GM19468 (cell line): ENCODE data around the gene DNAH8.

ENCODE experiments used
- ATAC-seq: cut with Tn5 transposase; IDR thresholded peaks from one replicate; pipeline ENCODE4 v1.9.1; 2021; ENCODE audit warnings: mild to moderate bottlenecking, moderate library complexity, moderate number of reproducible peaks; ENCODE audit not compliant: unreplicated experiment; ENCODE audit errors: extremely low read depth

DNAH8 gene

GRCh38 chr6:38815250-38815649 lies 100.1 kb downstream of the DNAH8 start:
- ATAC-seq: no peak

GRCh38 chr6:38818691-38819090 lies 103.6 kb downstream of the DNAH8 start:
- no peak for ATAC-seq

GRCh38 chr6:38822963-38823362 lies 107.9 kb downstream of the DNAH8 start:
- ATAC-seq: no peak

- ATAC-seq: no peak
These were observed 109.3 kb downstream of the DNAH8 start for GRCh38 chr6:38824243-38824894.

GRCh38 chr6:38827024-38827423 lies 111.9 kb downstream of the DNAH8 start:
- ATAC-seq: no peak

GRCh38 chr6:38831865-38832264 lies 116.8 kb downstream of the DNAH8 start:
- no peak for ATAC-seq

- ATAC-seq: no peak
These were observed 118.2 kb downstream of the DNAH8 start for GRCh38 chr6:38833320-38833719.

GRCh38 chr6:38836585-38836984 lies 121.5 kb downstream of the DNAH8 start:
- no peak for ATAC-seq

- ATAC-seq: no peak
These were observed 122.0 kb downstream of the DNAH8 start for GRCh38 chr6:38837101-38837500.

GRCh38 chr6:38843798-38844197 lies 128.7 kb downstream of the DNAH8 start:
- ATAC-seq: no peak

GRCh38 chr6:38845931-38846330 lies 130.8 kb downstream of the DNAH8 start:
- no peak for ATAC-seq

GRCh38 chr6:38846361-38846760 lies 131.2 kb downstream of the DNAH8 start:
- no peak for ATAC-seq

- no peak for ATAC-seq
These were observed 131.7 kb downstream of the DNAH8 start for GRCh38 chr6:38846844-38847243.

GRCh38 chr6:38847497-38847896 lies 132.4 kb downstream of the DNAH8 start:
- ATAC-seq: no peak

GRCh38 chr6:38848760-38849159 lies 133.6 kb downstream of the DNAH8 start:
- ATAC-seq: no peak

GRCh38 chr6:38852215-38852614 lies 137.1 kb downstream of the DNAH8 start:
- no peak for ATAC-seq

GRCh38 chr6:38853236-38853635 lies 138.1 kb downstream of the DNAH8 start:
- ATAC-seq: no peak

GRCh38 chr6:38856492-38856891 lies 141.4 kb downstream of the DNAH8 start:
- no peak for ATAC-seq

- ATAC-seq: no peak
These were observed 142.7 kb downstream of the DNAH8 start for GRCh38 chr6:38857815-38858214.

GRCh38 chr6:38860041-38860440 lies 144.9 kb downstream of the DNAH8 start:
- no peak for ATAC-seq

- ATAC-seq: no peak
These were observed 146.9 kb downstream of the DNAH8 start for GRCh38 chr6:38861926-38862401.

- no peak for ATAC-seq
These were observed 150.5 kb downstream of the DNAH8 start for GRCh38 chr6:38865521-38866174.
